Stimulated activated CD4-positive, alpha-beta T cell treated with anti-CD3 and anti-CD28 coated beads, TNF-alpha, amount 100 ng/mL, for 4 hours (primary cell): ENCODE results near the gene SKIC8.
"Not testable (repeated sequence)": the region's sequence is repeated elsewhere in the genome, so short reads cannot be mapped to it uniquely, and the experiment has no call there.

ENCODE experiments used
- DNase-seq, 3 experiments: peaks; one replicate each; pipeline ENCODE4 v3.0.0-alpha.2; 2020; ENCODE audit warnings: low read depth in 3 of 3

SKIC8 gene

DNA sequence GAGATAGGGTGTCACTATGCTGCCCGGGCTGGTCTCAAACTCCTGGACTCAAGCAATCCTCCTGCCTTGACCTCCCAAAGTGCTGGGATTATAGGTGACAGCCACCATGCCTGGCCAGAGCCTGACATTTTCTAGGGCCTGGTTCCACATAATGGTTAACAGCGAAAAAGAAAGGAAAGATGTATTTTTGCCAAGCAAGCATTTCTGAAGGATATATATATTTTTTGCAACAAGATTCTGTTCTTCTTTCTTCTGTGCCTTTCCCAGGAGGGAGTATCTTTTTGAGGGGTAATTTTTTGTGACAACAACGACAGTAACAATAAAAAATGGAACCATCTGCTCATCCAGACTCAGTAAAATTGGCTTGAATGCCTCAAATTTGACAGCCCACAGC lies 43.4 kb downstream of the SKIC8 start:
- no peak for DNase-seq

DNA sequence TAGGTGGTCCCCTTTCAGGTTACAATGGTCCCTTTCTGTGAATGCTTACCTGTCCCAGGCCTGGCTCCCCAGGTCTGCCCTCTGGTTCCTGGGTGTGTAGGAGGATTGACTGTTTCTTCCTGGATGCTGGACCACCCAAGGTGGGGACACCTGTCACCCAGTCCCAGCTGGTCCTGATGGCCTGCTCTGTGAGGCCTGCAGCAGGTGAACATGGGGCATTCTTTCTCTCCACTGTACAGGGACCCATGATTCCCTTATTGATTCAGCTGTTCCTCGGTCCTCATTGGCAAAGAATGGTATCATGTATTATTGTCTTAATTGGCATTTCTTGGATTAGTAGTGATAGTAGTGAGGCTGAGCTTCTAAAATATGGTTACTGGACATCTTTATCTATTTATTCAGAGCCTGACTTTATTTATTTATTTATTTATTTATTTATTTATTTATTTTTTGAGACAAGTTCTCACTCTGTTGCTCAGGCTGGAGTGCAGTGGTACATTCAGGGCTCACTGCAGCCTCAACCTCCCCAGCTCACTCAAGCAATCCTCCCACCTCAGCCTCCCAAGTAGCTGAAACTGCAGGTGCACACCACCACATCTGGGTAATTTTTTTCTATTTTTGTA lies 43.9 kb downstream of the SKIC8 start:
- DNase-seq = no peak

DNA sequence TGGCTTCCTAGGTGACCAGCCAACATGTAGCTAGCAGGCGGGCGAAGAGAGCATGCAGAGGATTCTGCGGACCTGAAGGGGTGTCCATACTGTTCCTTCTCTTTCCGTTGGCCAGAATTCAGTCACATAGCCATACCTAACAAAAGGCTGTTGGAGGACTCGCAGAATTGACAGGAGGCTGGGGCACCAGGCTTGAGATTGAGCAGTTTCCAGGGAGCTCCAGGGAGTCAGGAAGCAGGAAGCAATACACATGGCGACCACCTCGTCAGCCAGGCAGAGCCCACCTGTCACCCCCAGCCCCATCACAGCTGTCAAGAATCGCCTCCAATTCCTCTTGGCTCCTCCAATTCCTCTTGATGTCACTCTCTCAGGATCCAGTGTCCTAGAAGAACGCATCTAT lies 48.3 kb downstream of the SKIC8 start:
- DNase-seq = no peak

DNA sequence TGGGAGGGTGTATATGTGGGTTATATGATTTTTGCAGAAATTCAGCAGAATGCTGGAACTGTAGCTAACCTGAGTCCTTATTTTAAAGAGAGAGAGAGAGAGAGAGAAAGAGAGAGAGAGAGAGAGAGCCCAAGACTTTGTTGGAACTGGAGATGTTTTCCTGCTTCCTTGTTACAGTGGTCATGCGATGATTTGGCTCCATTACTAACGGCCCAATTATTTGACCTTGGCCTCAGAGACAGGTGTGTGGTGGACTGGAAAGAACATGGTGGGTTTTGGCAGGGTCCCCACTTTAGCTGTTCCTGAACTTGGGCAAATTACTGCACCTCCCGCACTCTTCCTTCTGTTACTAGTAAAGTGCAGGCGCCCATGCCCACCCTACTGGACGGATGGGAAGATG lies 50.3 kb downstream of the SKIC8 start:
- DNase-seq = no peak

DNA sequence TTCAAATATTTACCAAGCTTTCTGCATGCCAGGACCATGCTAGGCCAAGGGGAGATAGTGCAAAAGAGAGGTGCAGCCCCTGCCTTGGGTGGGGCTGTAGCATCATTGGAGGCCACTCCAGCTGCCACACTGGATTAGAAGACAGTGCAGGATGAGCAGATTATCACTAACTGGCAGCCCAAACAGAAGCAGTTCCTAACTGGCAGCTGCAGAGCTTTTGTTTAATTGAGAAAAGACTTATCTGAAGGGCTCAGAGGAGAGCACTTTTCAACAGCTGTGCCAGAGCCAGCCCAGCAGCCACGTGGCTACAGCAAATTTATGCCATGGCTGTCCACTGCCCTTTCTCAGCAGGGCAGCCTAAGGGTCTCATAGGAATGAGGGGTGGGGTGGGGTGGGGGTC lies 51.5 kb downstream of the SKIC8 start:
- DNase-seq = no peak

DNA sequence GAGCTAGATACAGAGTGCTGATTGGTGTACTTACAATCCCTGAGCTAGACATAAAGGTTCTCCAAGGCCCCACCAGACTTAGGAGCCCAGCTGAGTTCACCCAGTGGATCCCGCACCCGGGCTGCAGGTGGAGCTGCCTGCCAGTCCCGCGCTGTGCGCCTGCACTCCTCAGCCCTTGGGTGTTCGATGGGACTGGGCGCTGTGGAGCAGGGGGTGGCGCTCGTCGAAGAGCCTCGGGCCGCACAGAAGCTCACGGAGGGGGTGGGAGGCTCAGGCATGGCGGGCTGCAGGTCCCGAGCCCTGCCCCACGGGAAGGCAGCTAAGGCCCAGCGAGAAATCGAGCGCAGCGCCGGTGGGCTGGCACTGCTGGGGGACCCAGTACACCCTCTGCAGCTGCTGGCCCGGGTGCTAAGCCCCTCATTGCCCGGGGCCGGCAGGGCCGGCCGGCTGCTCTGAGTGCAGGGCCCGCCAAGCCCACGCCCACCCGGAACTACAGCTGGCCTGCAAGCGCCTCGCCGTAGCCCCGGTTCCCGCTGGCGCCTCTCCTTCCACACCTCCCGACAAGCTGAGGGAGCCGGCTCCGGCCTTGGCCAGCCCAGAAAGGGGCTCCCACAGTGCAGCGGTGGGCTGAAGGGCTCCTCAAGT lies 53.3 kb downstream of the SKIC8 start:
- not testable (repeated sequence) for DNase-seq

DNA sequence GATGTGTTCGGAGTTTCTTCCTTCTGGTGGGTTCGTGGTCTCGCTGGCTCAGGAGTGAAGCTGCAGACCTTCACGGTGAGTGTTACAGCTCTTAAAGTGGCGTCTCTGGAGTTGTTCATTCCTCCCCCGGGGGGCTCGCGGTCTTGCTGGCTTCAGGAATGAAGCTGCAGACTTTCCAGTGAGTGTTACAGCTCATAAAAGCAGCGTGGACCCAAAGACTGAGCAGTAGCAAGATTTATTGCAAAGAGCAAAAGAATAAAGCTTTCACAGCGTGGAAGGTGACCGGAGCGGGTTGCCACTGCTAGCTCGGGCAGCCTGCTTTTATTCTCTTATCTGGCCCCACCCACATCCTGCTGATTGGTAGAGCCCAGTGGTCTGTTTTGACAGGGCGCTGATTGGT lies 54.0 kb downstream of the SKIC8 start:
- not testable (repeated sequence) for DNase-seq

DNA sequence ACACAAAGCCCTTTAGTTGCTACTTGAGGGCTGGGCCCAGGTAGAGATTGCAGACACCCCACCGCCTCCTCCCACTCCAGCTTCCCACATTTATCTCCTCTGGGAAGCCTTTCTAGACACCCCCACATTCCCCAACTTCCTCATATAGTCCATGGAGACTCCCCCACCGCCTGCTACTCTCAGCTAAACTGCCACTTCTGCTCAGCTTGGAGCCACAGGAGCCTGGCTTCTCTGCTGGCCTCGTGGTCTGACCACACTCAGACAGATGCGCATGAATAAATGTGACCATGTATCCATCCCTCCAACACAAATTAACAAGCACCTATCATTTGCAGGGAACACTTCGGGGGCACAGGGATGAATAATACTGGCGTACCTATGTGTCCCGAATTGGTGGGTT lies 54.5 kb downstream of the SKIC8 start:
- no peak for DNase-seq

DNA sequence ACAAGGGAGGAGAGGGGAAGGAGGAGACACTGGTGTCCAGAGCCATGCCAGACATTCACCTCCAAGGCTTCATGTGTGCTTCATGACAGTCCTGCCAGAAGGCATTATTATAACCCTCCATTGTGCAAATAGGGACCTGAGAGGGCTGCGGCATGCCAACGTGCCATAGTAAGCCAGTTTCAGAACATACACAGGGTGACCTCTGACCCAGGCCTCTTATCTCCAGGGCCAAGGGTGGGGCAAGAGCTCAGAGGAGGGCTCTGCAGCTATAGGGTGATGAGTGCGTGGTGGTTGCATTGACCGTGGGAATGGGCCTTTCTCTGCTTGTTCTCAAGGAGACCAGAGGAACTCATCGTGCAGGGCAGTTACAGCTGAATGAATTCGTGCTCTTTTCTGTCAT lies 55.3 kb downstream of the SKIC8 start:
- DNase-seq = no peak

DNA sequence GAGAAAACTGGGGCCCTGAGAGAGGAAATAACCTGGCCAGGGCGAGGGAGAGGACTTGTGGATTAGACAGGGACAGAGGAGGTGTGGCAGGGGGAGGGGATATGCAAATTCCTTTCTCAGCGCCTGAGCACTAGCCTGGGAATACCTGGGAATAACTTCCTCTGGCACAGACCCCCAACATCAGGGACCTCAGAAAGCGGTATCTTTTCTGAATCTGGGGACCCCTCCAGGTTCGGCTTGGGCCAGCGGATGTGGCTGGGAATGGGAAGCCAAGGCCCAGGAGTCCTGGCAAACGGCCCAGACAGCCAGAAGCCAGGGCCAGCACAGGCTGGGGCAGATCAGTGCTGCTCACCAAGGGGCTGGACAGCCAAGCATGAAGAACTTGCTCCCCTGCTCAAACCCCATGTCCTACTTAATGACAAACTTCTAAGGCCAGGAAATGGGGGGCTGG lies 55.9 kb downstream of the SKIC8 start:
- no peak for DNase-seq

DNA sequence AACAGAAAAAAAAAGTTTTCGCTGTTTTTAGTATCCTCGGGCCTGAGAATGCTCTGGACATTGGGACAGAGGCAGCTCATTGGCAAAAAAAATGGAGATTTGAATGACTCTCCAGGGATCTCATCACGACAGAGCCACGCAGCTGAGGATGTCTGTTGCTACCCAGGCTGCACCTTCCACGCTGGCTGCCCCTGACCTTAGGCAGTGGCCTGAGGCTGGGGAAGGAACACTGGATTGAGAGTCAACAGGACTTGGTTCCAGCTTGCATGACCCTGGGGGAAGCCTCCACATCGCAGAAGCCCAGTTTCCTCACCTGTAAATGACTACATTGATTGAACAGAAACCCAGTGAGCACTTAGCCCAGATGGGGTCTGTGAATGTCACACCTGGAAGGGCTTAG lies 56.4 kb downstream of the SKIC8 start:
- no peak for DNase-seq

DNA sequence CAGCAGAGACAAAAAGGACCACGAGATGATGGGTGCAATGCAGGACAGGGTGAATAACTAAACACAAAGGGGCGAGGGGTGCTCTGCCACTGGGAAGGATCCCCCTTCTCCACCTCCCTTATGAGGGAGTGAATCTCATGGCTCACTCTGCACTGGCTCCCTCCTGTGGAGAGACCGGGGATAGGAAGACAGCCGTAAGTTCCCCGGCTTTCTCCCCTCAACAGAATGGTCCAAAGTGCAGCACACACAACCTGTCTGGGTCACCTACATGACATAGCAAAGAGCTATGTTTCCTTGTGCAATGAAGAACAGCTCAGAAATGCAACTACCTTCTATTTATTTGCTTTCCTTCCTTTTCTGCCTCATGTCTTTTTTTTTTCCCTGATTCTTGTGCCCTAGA lies 57.3 kb downstream of the SKIC8 start:
- DNase-seq = no peak

DNA sequence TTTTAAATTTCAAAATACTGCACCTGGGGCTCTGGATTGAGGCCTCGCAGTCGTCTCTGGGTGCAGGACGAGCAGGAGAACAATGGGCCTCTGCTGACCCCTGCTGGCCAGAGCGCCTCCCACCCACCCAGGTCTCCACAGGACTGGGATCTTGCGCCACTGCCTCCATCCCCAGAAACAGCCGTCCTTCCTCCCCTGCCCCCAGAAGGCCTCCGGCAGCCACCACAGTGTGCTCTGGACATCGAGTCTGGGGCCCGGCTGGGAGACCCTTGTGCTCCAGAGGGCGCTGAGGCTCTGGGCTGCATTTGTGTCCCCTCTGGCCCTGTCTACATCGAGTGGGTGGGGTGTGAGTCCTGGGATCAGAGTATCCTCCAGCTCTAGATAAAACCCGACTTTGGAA lies 58.4 kb downstream of the SKIC8 start:
- DNase-seq = peak; percentile 69 to 75 (median 70)

DNA sequence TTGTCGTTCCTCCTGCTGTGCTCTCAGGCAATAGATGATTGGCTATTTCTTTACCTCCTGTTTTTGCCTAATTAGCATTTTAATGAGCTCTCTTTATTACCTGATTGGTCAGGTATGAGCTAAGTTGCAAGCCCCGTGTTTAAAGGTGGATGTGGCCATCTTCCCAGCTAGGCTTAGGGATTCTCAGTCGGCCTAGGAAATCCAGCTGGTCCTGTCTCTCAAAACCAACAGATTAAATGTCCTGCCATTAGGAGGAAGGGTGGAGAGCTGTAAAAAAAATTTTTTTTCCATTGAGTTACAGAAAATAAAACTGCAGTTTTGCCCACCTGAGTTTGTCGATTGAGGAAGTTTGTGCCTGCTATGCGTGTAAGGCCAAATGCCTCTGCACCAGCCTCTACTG lies 59.6 kb downstream of the SKIC8 start:
- DNase-seq = no peak

DNA sequence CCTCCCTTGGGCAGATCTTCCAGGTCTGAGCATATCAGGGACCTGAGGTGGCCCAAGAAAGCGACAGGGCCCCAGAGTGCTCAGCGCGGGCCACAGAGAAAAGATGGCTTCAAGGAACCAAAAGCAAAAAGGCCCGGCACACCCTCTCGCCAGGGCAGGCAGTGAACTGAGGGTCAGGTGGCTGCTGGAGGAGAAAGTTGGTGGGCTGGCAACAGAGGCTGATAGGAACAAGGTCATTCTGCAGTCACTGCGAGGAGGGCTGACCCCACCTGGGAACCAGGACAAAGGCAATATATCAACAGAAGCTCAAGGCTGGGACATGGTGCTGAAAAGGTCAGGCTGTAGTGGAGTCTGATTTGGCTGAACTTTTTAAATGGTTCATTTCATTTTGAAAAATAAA lies 62.3 kb downstream of the SKIC8 start:
- DNase-seq = no peak

DNA sequence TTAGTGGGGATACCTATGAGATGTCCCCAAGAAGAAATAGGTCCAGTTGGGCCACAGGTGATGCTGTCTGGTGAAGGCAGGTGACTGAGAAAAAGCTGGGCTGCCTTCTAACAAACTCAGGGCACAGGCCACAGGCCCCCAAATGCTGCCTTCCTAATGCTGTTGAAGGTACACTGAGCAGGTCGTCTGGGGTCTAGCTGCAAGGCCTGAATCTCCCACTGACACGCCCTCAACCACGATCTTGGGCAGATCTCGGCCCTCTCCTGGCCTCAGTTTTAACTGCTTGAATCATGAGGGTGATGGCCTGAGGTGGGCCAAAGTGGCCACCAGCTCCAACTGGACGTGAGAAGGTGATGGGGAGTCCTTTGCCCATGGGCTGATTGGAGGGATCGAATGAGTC lies 62.9 kb downstream of the SKIC8 start:
- DNase-seq = no peak

DNA sequence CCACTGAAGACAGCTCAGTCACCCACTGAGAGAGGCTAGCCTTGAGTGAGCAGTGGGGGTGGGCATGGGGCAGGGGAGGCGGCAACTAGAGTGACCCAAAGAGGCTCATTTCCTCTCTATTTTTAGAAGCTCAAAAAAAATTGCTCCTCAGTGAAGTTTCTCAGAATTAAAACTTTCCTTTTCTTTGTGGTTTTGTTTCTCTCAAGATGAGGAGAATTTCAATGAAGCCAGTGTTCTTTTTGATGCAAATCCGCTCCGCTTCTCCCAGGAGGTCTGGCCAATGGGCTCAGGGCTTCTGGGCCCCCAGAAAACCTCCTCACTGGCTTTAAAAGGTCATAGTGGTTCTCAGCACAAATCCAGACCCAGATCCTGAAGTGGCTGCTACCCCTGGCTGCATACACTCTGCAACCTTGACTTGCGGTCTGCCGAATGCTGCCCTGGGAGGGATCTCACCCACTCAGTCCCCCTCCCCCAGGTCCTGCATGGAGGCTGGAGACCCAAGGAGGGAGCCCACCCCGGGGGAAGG lies 64.8 kb downstream of the SKIC8 start, which contains the start of gene ACSBG1:
Gene ACSBG1, minus strand, starts transcription at position 51 of the 526 bp plus-strand sequence. CDS start 64 bp downstream, outside the sequence.
- DNase-seq = no peak

DNA sequence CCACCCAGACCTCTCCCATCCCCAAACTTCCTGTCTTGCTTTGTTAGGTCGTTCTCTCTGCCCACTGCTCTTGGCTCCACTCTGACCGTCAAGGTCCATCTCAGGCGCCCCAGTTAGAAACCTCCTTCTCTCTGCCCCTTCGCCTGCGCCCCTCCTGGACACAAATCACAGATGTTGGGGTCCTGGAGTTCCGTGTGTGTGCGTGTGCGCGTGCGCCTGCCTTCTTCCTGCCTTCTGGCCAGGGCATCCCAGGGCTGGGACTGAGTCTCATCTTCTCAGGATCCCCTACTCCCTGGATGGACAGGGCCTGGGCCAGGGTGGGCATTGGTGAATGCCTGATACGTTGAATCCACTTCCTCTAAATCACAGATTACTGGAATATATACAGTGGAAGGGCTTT lies 65.9 kb downstream of the SKIC8 start:
- no peak for DNase-seq
